ENCODE results near the gene OPCML. TPM values are rescaled to one million over a fixed set of nuclear protein-coding genes. Genes with fewer than 3 reads are reported as not detected.

Gene OPCML
- total RNA-seq, 1 experiment from 2014 or later, result 0.13 TPM

- Histone ChIP-seq H3K4me3 (ENCODE audit: low read depth, low read length, poor library complexity, severe bottlenecking) (no peak overlapping the region), H3K9me3 (ENCODE audit: low read depth, low read length, poor library complexity, severe bottlenecking) (peaks cover 4% of the 10 kb centered on the region), H3K4me1 (ENCODE audit: insufficient read depth, low read length, poor library complexity, severe bottlenecking) (no peaks in the 10 kb centered on the region), H3K27me3 (replicated peaks; ENCODE audit: insufficient read depth, low read depth, low read length, poor library complexity) (no peaks in the 10 kb centered on the region), H3K27ac (ENCODE audit: low read depth, low read length, poor library complexity, severe bottlenecking) (no peak overlapping the region), H3K36me3 (ENCODE audit: insufficient read depth, low read length, poor library complexity, severe bottlenecking) (no peaks in the 10 kb centered on the region)
- DNase-seq (ENCODE audit: low spot score), result no peak
- ChIA-PET POLR2A (ENCODE audit: low non-redundant PET) (no interaction called here), CTCF (no interaction called here)
- BruUV-seq (replicated peaks), result no TSS peak
- intact Hi-C loops (cut with micrococcal nuclease; ENCODE audit: unreplicated experiment), result no loop called here
- TF ChIP-seq, protein P1, sequence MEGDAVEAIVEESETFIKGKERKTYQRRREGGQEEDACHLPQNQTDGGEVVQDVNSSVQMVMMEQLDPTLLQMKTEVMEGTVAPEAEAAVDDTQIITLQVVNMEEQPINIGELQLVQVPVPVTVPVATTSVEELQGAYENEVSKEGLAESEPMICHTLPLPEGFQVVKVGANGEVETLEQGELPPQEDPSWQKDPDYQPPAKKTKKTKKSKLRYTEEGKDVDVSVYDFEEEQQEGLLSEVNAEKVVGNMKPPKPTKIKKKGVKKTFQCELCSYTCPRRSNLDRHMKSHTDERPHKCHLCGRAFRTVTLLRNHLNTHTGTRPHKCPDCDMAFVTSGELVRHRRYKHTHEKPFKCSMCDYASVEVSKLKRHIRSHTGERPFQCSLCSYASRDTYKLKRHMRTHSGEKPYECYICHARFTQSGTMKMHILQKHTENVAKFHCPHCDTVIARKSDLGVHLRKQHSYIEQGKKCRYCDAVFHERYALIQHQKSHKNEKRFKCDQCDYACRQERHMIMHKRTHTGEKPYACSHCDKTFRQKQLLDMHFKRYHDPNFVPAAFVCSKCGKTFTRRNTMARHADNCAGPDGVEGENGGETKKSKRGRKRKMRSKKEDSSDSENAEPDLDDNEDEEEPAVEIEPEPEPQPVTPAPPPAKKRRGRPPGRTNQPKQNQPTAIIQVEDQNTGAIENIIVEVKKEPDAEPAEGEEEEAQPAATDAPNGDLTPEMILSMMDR (conservative IDR thresholded peaks at IDR 0.05; ENCODE audit: low read depth, low read length), result no peak
- no peak for TF ChIP-seq EZH2 (IDR thresholded peaks at IDR 0.05; ENCODE audit: borderline replicate concordance, low read depth, low read length, poor library complexity, severe bottlenecking)
Measured at GRCh38 chr11:132894606-132895005, 637.7 kb downstream of the OPCML start.

GRCh38 chr11:132892876-132893275 is 639.4 kb downstream of the OPCML start:
- ChIA-PET POLR2A (ENCODE audit: low non-redundant PET) (no interaction called here), CTCF (no interaction called here)
- H3K9me3 ChIP-seq (ENCODE audit: low read depth, low read length, poor library complexity, severe bottlenecking), result peaks cover 4% of the 10 kb centered on the region
- H3K36me3 ChIP-seq (ENCODE audit: insufficient read depth, low read length, poor library complexity, severe bottlenecking), result no peaks in the 10 kb centered on the region
- H3K4me1 ChIP-seq (ENCODE audit: insufficient read depth, low read length, poor library complexity, severe bottlenecking), result no peaks in the 10 kb centered on the region
- no peak overlapping the region for H3K27ac ChIP-seq (ENCODE audit: low read depth, low read length, poor library complexity, severe bottlenecking)
- peaks cover 7% of the 10 kb centered on the region for H3K27me3 ChIP-seq (replicated peaks; ENCODE audit: insufficient read depth, low read depth, low read length, poor library complexity)
- H3K4me3 ChIP-seq (ENCODE audit: low read depth, low read length, poor library complexity, severe bottlenecking), result no peak overlapping the region
- no TSS peak for BruUV-seq (replicated peaks)
- no peak for TF ChIP-seq EZH2 (IDR thresholded peaks at IDR 0.05; ENCODE audit: borderline replicate concordance, low read depth, low read length, poor library complexity, severe bottlenecking)
- TF ChIP-seq, protein P1 (conservative IDR thresholded peaks at IDR 0.05; ENCODE audit: low read depth, low read length), result no peak
- DNase-seq (ENCODE audit: low spot score), result no peak
- intact Hi-C loops (cut with micrococcal nuclease; ENCODE audit: unreplicated experiment), result no loop called here

GRCh38 chr11:132888226-132888625 is 644.1 kb downstream of the OPCML start:
- intact Hi-C loops (cut with micrococcal nuclease; ENCODE audit: unreplicated experiment), result no loop called here
- CTCF ChIA-PET, result no interaction called here
- Histone ChIP-seq H3K4me3 (ENCODE audit: low read depth, low read length, poor library complexity, severe bottlenecking) (no peak overlapping the region), H3K36me3 (ENCODE audit: insufficient read depth, low read length, poor library complexity, severe bottlenecking) (no peaks in the 10 kb centered on the region), H3K27me3 (replicated peaks; ENCODE audit: insufficient read depth, low read depth, low read length, poor library complexity) (peaks cover 39% of the 10 kb centered on the region), H3K27ac (ENCODE audit: low read depth, low read length, poor library complexity, severe bottlenecking) (no peak overlapping the region), H3K9me3 (ENCODE audit: low read depth, low read length, poor library complexity, severe bottlenecking) (no peaks in the 10 kb centered on the region), H3K4me1 (ENCODE audit: insufficient read depth, low read length, poor library complexity, severe bottlenecking) (no peaks in the 10 kb centered on the region)
- DNase-seq (ENCODE audit: low spot score), result no peak
- no peak for TF ChIP-seq EZH2 (IDR thresholded peaks at IDR 0.05; ENCODE audit: borderline replicate concordance, low read depth, low read length, poor library complexity, severe bottlenecking)
- TF ChIP-seq, protein P1 (conservative IDR thresholded peaks at IDR 0.05; ENCODE audit: low read depth, low read length), result no peak
- no TSS peak for BruUV-seq (replicated peaks)
- POLR2A ChIA-PET (ENCODE audit: low non-redundant PET), result no interaction called here

All from A673 (cell line).